Loucy (cell line): ENCODE results near the gene LDLRAD4.

ENCODE experiments used
- H2AFZ ChIP-seq: fragments of 200-600 bp; sonication (generic); 2 replicates; pipeline ENCODE4 v1.6.0; 2016; ENCODE audit warnings: antibody characterized with exemption, mild to moderate bottlenecking, low read length, moderate library complexity
- H3F3A ChIP-seq: fragments of 200-600 bp; 2 replicates; pipeline ENCODE4 v1.6.0; 2016; ENCODE audit warnings: antibody characterized with exemption, low read depth, mild to moderate bottlenecking
- H3K27me3 ChIP-seq: fragments of 200-600 bp; sonication (generic); 2 replicates; pipeline ENCODE4 v1.6.1; 2014; ENCODE audit warnings: low read length, mild to moderate bottlenecking; ENCODE audit not compliant: insufficient read depth, poor library complexity, severe bottlenecking
- H3K36me3 ChIP-seq: fragments of 200-600 bp; sonication (generic); 2 replicates; pipeline ENCODE4 v1.6.1; 2016; ENCODE audit warnings: low read length; ENCODE audit not compliant: insufficient read depth
- H3K4me1 ChIP-seq: fragments of 200-600 bp; sonication (generic); 2 replicates; pipeline ENCODE4 v1.5.1; 2014; ENCODE audit warnings: low read length, mild to moderate bottlenecking; ENCODE audit not compliant: insufficient read depth, poor library complexity, severe bottlenecking
- H3K4me2 ChIP-seq: fragments of 200-600 bp; sonication (generic); 2 replicates; pipeline ENCODE4 v1.6.0; 2014; ENCODE audit warnings: antibody characterized with exemption, low read length, low read depth, mild to moderate bottlenecking; ENCODE audit not compliant: poor library complexity, severe bottlenecking
- H3K4me3 ChIP-seq: fragments of 200-600 bp; sonication (generic); 2 replicates; pipeline ENCODE4 v1.5.1; 2014; ENCODE audit warnings: low read length, mild to moderate bottlenecking, mixed read lengths; ENCODE audit not compliant: poor library complexity, severe bottlenecking
- H3K79me2 ChIP-seq: fragments of 200-600 bp; sonication (generic); 2 replicates; pipeline ENCODE4 v1.6.1; 2014; ENCODE audit warnings: low read length; ENCODE audit not compliant: insufficient read depth
- H3K9ac ChIP-seq: fragments of 200-600 bp; sonication (generic); 2 replicates; pipeline ENCODE4 v1.6.0; 2014; ENCODE audit warnings: mild to moderate bottlenecking, low read depth, low read length, moderate library complexity; ENCODE audit not compliant: poor library complexity, severe bottlenecking
- H3K9me2 ChIP-seq: fragments of 200-600 bp; sonication (generic); replicated peaks from 2 replicates; pipeline ENCODE4 v1.6.1; 2016; ENCODE audit warnings: low read depth, low read length, mixed read lengths
- H3K9me3 ChIP-seq: fragments of 200-600 bp; sonication (generic); 2 replicates; pipeline ENCODE4 v1.6.1; 2014; ENCODE audit warnings: mild to moderate bottlenecking, antibody characterized with exemption, low read length, low read depth; ENCODE audit not compliant: insufficient read depth
- H4K20me1 ChIP-seq: fragments of 200-600 bp; sonication (generic); 2 replicates; pipeline ENCODE4 v1.6.0; 2014; ENCODE audit warnings: antibody characterized with exemption, low read length, mild to moderate bottlenecking; ENCODE audit not compliant: insufficient read depth, poor library complexity, severe bottlenecking
- CTCF ChIP-seq: fragments of 200-600 bp; sonication (generic); conservative IDR thresholded peaks from 2 replicates; pipeline ENCODE4 v1.5.1; 2014; ENCODE audit warnings: mild to moderate bottlenecking, antibody characterized with exemption, low read length
- EZH2phosphoT487 ChIP-seq: fragments of 200-600 bp; IDR thresholded peaks from 2 replicates; pipeline ENCODE4 v1.6.1; 2018; ENCODE audit warnings: antibody characterized with exemption, mild to moderate bottlenecking, moderate library complexity, borderline replicate concordance

The LDLRAD4 gene

DNA sequence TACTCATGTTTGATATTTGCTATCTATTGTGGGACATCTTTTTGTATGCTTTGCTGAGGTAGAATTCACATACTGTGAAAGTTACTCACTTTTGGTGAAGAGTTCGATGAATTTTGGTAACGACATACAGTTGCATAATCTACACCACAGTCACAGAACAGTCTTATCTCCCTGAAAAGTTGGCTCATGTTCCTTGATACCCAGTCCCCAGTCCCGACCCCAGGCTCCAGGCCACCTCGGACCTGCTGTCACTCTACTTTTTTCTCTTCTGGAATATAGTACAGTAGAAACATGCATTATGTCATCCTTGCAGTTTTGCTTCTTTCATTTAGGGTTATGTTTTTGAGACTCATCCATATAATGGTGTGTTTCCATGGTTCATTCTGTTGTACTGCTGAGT is 316.1 kb downstream of the LDLRAD4 start:
- no peaks in the 10 kb centered on the region for H4K20me1 ChIP-seq
- H3K4me1 ChIP-seq: peaks cover 36% of the 10 kb centered on the region
- no peaks in the 10 kb centered on the region for H3F3A ChIP-seq
- no peaks in the 10 kb centered on the region for H3K9me3 ChIP-seq
- H3K27me3 ChIP-seq: no peaks in the 10 kb centered on the region
- TF ChIP-seq EZH2phosphoT487: no peak
- no peak for TF ChIP-seq CTCF
- H3K9me2 ChIP-seq: no peaks in the 10 kb centered on the region
- peaks cover 15% of the 10 kb centered on the region; the same call in 1 of the 2 replicates for H3K79me2 ChIP-seq
- H3K4me3 ChIP-seq: no peak overlapping the region
- no peak overlapping the region for H3K9ac ChIP-seq
- H3K36me3 ChIP-seq: no peaks in the 10 kb centered on the region
- no peak overlapping the region for H2AFZ ChIP-seq
- no peak overlapping the region for H3K4me2 ChIP-seq

DNA sequence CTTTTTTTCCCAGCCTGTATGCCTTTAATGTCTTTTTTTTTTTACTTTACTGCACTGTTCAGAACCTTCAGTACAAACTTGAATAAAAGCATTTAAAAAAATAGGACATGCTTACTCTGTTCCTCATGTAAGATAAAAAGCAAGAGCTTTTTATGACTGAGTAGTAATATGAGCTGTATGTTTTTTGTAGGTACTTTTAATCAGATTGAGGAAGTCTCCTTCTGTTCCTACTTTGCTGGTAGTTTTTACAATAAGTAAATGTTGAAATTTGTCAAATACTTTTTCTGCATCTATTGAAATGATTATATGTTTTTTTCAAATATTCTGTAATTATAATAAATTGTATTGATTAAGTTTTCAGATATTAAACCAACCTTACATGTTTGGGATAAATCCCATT is 318.0 kb downstream of the LDLRAD4 start:
- Histone ChIP-seq H3K4me1 (peaks cover 48% of the 10 kb centered on the region), H2AFZ (no peak overlapping the region), H3K9me3 (no peaks in the 10 kb centered on the region), H3K4me2 (no peak overlapping the region), H3K9ac (no peak overlapping the region), H3K36me3 (no peaks in the 10 kb centered on the region), H3K27me3 (no peaks in the 10 kb centered on the region), H3F3A (no peaks in the 10 kb centered on the region), H4K20me1 (no peaks in the 10 kb centered on the region), H3K9me2 (no peaks in the 10 kb centered on the region), H3K4me3 (no peak overlapping the region), H3K79me2 (peaks cover 18% of the 10 kb centered on the region; the same call in 1 of the 2 replicates)
- no peak for TF ChIP-seq CTCF
- no peak for TF ChIP-seq EZH2phosphoT487

- no peak overlapping the region for H3K4me2 ChIP-seq
- no peaks in the 10 kb centered on the region for H3K27me3 ChIP-seq
- no peaks in the 10 kb centered on the region for H3K36me3 ChIP-seq
- TF ChIP-seq EZH2phosphoT487 (no peak), CTCF (no peak)
- H3K4me1 ChIP-seq: peaks cover 50% of the 10 kb centered on the region
- H3K9me2 ChIP-seq: no peaks in the 10 kb centered on the region
- H3F3A ChIP-seq: no peaks in the 10 kb centered on the region
- no peaks in the 10 kb centered on the region for H4K20me1 ChIP-seq
- no peaks in the 10 kb centered on the region for H3K9me3 ChIP-seq
- H2AFZ ChIP-seq: no peak overlapping the region
- H3K9ac ChIP-seq: no peak overlapping the region
- no peak overlapping the region for H3K4me3 ChIP-seq
- peaks cover 18% of the 10 kb centered on the region; the same call in 1 of the 2 replicates for H3K79me2 ChIP-seq
Measured at GRCh38 chr18:13537022-13537780, 318.6 kb downstream of the LDLRAD4 start.
